Caco-2 (cell line): ENCODE measurements around the gene RAD50. TPM values are rescaled to one million over a fixed set of nuclear protein-coding genes. Genes with fewer than 3 reads are reported as not detected.

Source experiments
- BruUV-seq: library from RNA; stranded (reverse); fragments of 400-500 nt; replicated peaks from 2 replicates; lab custom pipeline; 2021; lab: Mats Ljungman, UMichigan
- CTCF ChIA-PET: fragments of 300-600 bp; sonication (Branson Sonifier 250); formaldehyde crosslinking; loops from one replicate; lab custom pipeline; 2022; ENCODE audit warnings: antibody characterized with exemption; lab: Charles Lee
- POLR2A ChIA-PET: fragments of 300-600 bp; sonication (Branson Sonifier 250); formaldehyde crosslinking; loops from one replicate; lab custom pipeline; 2022; ENCODE audit warnings: antibody characterized with exemption; lab: Charles Lee
- DNase-seq, 2 experiments: peaks; one replicate each; pipeline versions ENCODE4 v3.0.0 to v3.0.0-alpha.2; 2020 to 2022
- H3K27me3 ChIP-seq: replicated peaks from 2 replicates; pipeline ENCODE4 v1.6.0; 2011; ENCODE audit warnings: low read length; ENCODE audit not compliant: control insufficient read depth, insufficient read depth
- H3K36me3 ChIP-seq: 2 replicates; pipeline ENCODE4 v1.5.1; 2011; ENCODE audit warnings: low read length; ENCODE audit not compliant: control insufficient read depth, insufficient read depth
- H3K4me1 ChIP-seq: fragments of 250-450 bp; sonication (Bioruptor Pico); 2 replicates; pipeline ENCODE4 v1.5.1; 2020; ENCODE audit warnings: mild to moderate bottlenecking
- H3K4me3 ChIP-seq: 2 replicates; pipeline ENCODE4 v1.5.1; 2011; ENCODE audit warnings: low read depth, mild to moderate bottlenecking, control low read depth, low read length
- H3K9me3 ChIP-seq: fragments of 250-450 bp; sonication (Bioruptor Pico); 2 replicates; pipeline ENCODE4 v1.5.1; 2020; ENCODE audit warnings: mild to moderate bottlenecking, moderate library complexity
- H3K27ac Mint-ChIP-seq: one replicate; pipeline ENCODE4 v1.8.0; 2022; ENCODE audit warnings: mixed read lengths; ENCODE audit not compliant: unreplicated experiment
- H3K27me3 Mint-ChIP-seq: one replicate; pipeline ENCODE4 v1.8.0; 2022; ENCODE audit warnings: mixed read lengths; ENCODE audit not compliant: insufficient read depth, unreplicated experiment
- H3K36me3 Mint-ChIP-seq: one replicate; pipeline ENCODE4 v1.8.0; 2022; ENCODE audit warnings: mild to moderate bottlenecking, mixed read lengths; ENCODE audit not compliant: insufficient read depth, unreplicated experiment
- H3K4me1 Mint-ChIP-seq: one replicate; pipeline ENCODE4 v1.8.0; 2022; ENCODE audit warnings: low read depth, mixed read lengths; ENCODE audit not compliant: unreplicated experiment
- H3K4me3 Mint-ChIP-seq: one replicate; pipeline ENCODE4 v1.8.0; 2022; ENCODE audit warnings: mild to moderate bottlenecking, moderate library complexity, mixed read lengths; ENCODE audit not compliant: unreplicated experiment
- H3K9me3 Mint-ChIP-seq: one replicate; pipeline ENCODE4 v1.8.0; 2022; ENCODE audit warnings: mixed read lengths; ENCODE audit not compliant: unreplicated experiment
- CTCF ChIP-seq, 2 experiments: fragments of 200-600 bp in 1 of 2; IDR thresholded peaks; 1 replicate in 1 of 2; 2 replicates in 1 of 2; pipeline versions ENCODE4 v1.5.1 to v1.8.0; 2011 to 2022; ENCODE audit warnings: antibody characterized with exemption in 1 of 2, control low read depth in 1 of 2, inconsistent platforms in 1 of 2, low read depth in 1 of 2, low read length in 1 of 2, mild to moderate bottlenecking in 1 of 2, moderate library complexity in 1 of 2; ENCODE audit not compliant: insufficient read depth in 1 of 2, severe bottlenecking in 1 of 2, unreplicated experiment in 1 of 2
- intact Hi-C: fragments of 100-400 bp; cut with micrococcal nuclease; formaldehyde crosslinking; loops from one replicate; pipeline ENCODE4 v1.10.0; 2022; ENCODE audit not compliant: unreplicated experiment
- total RNA-seq: library from RNA; stranded (reverse); gene quantifications from 2 replicates; pipeline ENCODE4 v1.2.3, GENCODE V29; 2022

The RAD50 gene
- total RNA-seq, 1 experiment from 2014 or later, result 53.2 TPM

- no peaks in the 10 kb centered on the region for H3K9me3 Mint-ChIP-seq
- H3K4me1 Mint-ChIP-seq, result no peaks in the 10 kb centered on the region
- Histone ChIP-seq H3K4me1 (no peaks in the 10 kb centered on the region), H3K27me3 (no peaks in the 10 kb centered on the region), H3K4me3 (no peak overlapping the region), H3K9me3 (no peaks in the 10 kb centered on the region), H3K36me3 (peaks cover 1% of the 10 kb centered on the region; the same call in 1 of the 2 replicates)
- BruUV-seq, result no TSS peak
- CTCF ChIA-PET, result interaction anchor here (0.7 kb wide), 1 partner anchor 478 kb away, joined by 3 read pairs; no protein-coding TSS in a partner anchor
- no peaks in the 10 kb centered on the region for H3K27me3 Mint-ChIP-seq
- intact Hi-C loops, result no loop called here
- POLR2A ChIA-PET, result no interaction called here
- peaks cover 48% of the 10 kb centered on the region for H3K36me3 Mint-ChIP-seq
- no peak overlapping the region for H3K4me3 Mint-ChIP-seq
- no peak for TF ChIP-seq CTCF (IDR thresholded peaks at IDR 0.05; ENCODE audit: insufficient read depth in 1 of 2, low read depth in 1 of 2, low read length in 1 of 2, severe bottlenecking in 1 of 2, unreplicated experiment in 1 of 2)
- H3K27ac Mint-ChIP-seq, result no peak overlapping the region
- no peak for DNase-seq
Observed at GRCh38 chr5:132612846-132613245, 56.1 kb downstream of the RAD50 start.

- Histone ChIP-seq H3K36me3 (no peaks in the 10 kb centered on the region; the same call in 1 of the 2 replicates), H3K4me3 (no peak overlapping the region), H3K9me3 (no peaks in the 10 kb centered on the region), H3K4me1 (peaks cover 5% of the 10 kb centered on the region; the same call in 1 of the 2 replicates), H3K27me3 (no peaks in the 10 kb centered on the region)
- no peaks in the 10 kb centered on the region for H3K27me3 Mint-ChIP-seq
- no TSS peak for BruUV-seq
- CTCF ChIA-PET, result no interaction called here
- POLR2A ChIA-PET, result no interaction called here
- no peak overlapping the region for H3K4me3 Mint-ChIP-seq
- no peak overlapping the region for H3K27ac Mint-ChIP-seq
- peaks cover 75% of the 10 kb centered on the region for H3K36me3 Mint-ChIP-seq
- intact Hi-C loops, result no loop called here
- no peak for TF ChIP-seq CTCF (IDR thresholded peaks at IDR 0.05; ENCODE audit: insufficient read depth in 1 of 2, low read depth in 1 of 2, low read length in 1 of 2, severe bottlenecking in 1 of 2, unreplicated experiment in 1 of 2)
- H3K9me3 Mint-ChIP-seq, result no peaks in the 10 kb centered on the region
- no peak for DNase-seq
- H3K4me1 Mint-ChIP-seq, result no peaks in the 10 kb centered on the region
Observed at GRCh38 chr5:132621699-132622098, 64.9 kb downstream of the RAD50 start.

GRCh38 chr5:132622608-132623007 lies 65.8 kb downstream of the RAD50 start:
- TF ChIP-seq CTCF (IDR thresholded peaks at IDR 0.05; ENCODE audit: insufficient read depth in 1 of 2, low read depth in 1 of 2, low read length in 1 of 2, severe bottlenecking in 1 of 2, unreplicated experiment in 1 of 2), result no peak
- Mint-ChIP-seq H3K36me3 (peaks cover 72% of the 10 kb centered on the region), H3K4me1 (no peaks in the 10 kb centered on the region), H3K27ac (no peak overlapping the region), H3K27me3 (no peaks in the 10 kb centered on the region), H3K9me3 (no peaks in the 10 kb centered on the region), H3K4me3 (no peak overlapping the region)
- H3K36me3 ChIP-seq, result peaks cover under 1% of the 10 kb centered on the region
- POLR2A ChIA-PET, result interaction anchor here (0.6 kb wide), 1 partner anchor 405 kb away, joined by 3 read pairs; no protein-coding TSS in a partner anchor
- H3K4me1 ChIP-seq, result peaks cover 5% of the 10 kb centered on the region; the same call in 1 of the 2 replicates
- CTCF ChIA-PET, result interaction anchor here (0.6 kb wide), 1 partner anchor 185 kb away, joined by 4 read pairs; no protein-coding TSS in a partner anchor
- intact Hi-C loops, result no loop called here
- H3K9me3 ChIP-seq, result no peaks in the 10 kb centered on the region
- DNase-seq, result no peak
- no peaks in the 10 kb centered on the region for H3K27me3 ChIP-seq
- no peak overlapping the region for H3K4me3 ChIP-seq
- no TSS peak for BruUV-seq
